Lower leg skin (tissue), 3 donors: Measurements from ENCODE around the gene CLDN6.

Experiments
- CTCF ChIP-seq, 3 donors: fragments of 450-650 bp; IDR thresholded peaks; one replicate each; pipeline ENCODE4 v1.5.1; 2016; ENCODE audit warnings: antibody characterized with exemption in 3 of 3, mild to moderate bottlenecking in 3 of 3, moderate library complexity in 2 of 3
- POLR2A ChIP-seq, 2 donors: fragments of 450-650 bp; IDR thresholded peaks; one replicate each; pipeline ENCODE4 v1.6.1; 2016 to 2017; ENCODE audit warnings: antibody characterized with exemption in 2 of 2, mild to moderate bottlenecking in 1 of 2, moderate library complexity in 1 of 2

GRCh38 chr16:2979669-2980226, 38.2 kb downstream of the CLDN6 start:
- TF ChIP-seq CTCF (IDR thresholded peaks at IDR 0.05) = no peak
- TF ChIP-seq POLR2A (IDR thresholded peaks at IDR 0.05) = no peak
